PC-9 (cell line): ENCODE measurements around the gene PDLIM7.

ENCODE experiments used
- CTCF ChIP-seq: fragments of 200-600 bp; sonication (generic); conservative IDR thresholded peaks from 2 replicates; pipeline ENCODE4 v1.6.1; 2017; ENCODE audit warnings: mixed run types, antibody characterized with exemption, mild to moderate bottlenecking, moderate library complexity
- EZH2 ChIP-seq: fragments of 200-600 bp; sonication (generic); IDR thresholded peaks from 2 replicates; pipeline ENCODE4 v1.8.0; 2017; ENCODE audit warnings: antibody characterized with exemption, low read depth

DNA sequence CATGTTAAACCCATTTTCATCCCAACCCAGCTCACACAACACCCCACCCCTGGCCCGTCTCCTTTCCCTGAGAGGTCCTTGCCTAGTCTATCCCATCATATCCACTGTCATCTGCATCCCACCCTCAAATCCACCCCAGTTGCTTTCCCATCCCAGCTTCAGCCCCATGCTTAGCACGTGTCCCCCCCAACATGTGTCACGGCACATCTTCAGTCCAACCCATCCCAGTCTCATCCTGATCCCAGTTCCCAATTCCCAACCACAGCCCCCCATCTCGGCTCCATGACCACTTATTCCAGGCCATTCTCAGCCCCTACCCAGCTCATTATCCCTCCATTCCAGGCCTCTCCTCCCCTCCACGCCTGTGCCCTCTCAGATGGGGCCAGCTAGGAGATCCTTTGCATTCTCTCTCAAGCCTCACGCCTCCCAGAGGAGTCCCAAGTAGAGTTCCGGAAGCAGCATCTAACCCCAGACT, 23.4 kb downstream of the PDLIM7 start:
- TF ChIP-seq CTCF = no peak
- TF ChIP-seq EZH2 = no peak
